DND-41 (cell line): ENCODE measurements around the gene TRIM63.
"Not testable (repeated sequence)": the region's sequence is repeated elsewhere in the genome, so short reads cannot be mapped to it uniquely, and the experiment has no call there.

ENCODE experiments used
- EZH2 ChIP-seq: IDR thresholded peaks from 3 replicates; pipeline ENCODE4 v1.6.1; 2012; ENCODE audit warnings: borderline replicate concordance, low read depth, mild to moderate bottlenecking, moderate library complexity, low read length, inconsistent platforms; ENCODE audit not compliant: severe bottlenecking
- TF ChIP-seq, protein P1 (sequence below): IDR thresholded peaks from 2 replicates; pipeline ENCODE4 v1.5.1; 2012; ENCODE audit warnings: borderline replicate concordance, low read length, moderate library complexity, mild to moderate bottlenecking; ENCODE audit not compliant: poor library complexity, severe bottlenecking; ENCODE audit errors: extremely low read depth

DNA sequence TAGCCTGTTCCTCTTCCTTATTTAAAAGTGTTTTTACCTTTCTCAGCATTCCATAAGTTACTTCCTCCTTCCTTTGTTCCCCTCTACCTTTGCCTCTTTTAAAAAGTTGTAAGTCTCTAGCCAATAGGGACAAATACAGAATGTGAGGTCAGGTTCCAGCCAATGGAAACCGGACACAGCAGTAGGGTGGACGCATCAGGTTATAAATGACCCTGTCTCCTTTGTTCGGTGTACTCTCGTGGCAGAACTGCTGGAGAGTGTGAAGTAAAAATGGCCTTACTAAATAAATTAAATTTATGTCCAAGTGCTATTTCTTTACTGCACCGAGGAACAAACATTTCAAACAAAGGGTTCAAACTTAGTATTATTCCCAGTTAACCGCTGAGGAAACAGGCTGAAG is 26.1 kb upstream of the TRIM63 start:
- TF ChIP-seq, protein P1, sequence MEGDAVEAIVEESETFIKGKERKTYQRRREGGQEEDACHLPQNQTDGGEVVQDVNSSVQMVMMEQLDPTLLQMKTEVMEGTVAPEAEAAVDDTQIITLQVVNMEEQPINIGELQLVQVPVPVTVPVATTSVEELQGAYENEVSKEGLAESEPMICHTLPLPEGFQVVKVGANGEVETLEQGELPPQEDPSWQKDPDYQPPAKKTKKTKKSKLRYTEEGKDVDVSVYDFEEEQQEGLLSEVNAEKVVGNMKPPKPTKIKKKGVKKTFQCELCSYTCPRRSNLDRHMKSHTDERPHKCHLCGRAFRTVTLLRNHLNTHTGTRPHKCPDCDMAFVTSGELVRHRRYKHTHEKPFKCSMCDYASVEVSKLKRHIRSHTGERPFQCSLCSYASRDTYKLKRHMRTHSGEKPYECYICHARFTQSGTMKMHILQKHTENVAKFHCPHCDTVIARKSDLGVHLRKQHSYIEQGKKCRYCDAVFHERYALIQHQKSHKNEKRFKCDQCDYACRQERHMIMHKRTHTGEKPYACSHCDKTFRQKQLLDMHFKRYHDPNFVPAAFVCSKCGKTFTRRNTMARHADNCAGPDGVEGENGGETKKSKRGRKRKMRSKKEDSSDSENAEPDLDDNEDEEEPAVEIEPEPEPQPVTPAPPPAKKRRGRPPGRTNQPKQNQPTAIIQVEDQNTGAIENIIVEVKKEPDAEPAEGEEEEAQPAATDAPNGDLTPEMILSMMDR = not testable (repeated sequence)
- TF ChIP-seq EZH2 = not testable (repeated sequence)
